ENCODE measurements around the gene NPY.

Gene NPY

DNA sequence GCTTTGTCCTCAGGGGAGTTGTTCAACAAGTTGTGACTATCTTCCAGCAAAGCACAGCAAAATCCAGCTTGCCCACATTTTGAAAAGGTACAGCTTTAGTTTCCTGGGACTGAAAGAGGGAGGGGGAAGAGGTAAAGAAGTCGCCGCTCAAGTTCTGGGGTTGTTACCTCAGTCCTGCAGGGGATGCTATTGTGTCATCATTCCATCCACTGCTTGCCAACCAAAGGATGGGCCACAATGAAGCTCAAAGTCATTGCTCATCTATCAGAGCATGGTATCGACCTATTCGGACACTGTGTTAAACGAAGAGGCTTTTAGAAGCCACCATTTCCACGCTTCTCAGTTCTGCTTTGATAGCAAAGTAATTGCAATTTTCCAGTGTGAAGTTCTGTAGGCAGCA is 34.3 kb downstream of the NPY start:
- DNase-seq = no peak

GRCh38 chr7:24319209-24319608 is 35.2 kb downstream of the NPY start:
- DNase-seq = no peak

DNA sequence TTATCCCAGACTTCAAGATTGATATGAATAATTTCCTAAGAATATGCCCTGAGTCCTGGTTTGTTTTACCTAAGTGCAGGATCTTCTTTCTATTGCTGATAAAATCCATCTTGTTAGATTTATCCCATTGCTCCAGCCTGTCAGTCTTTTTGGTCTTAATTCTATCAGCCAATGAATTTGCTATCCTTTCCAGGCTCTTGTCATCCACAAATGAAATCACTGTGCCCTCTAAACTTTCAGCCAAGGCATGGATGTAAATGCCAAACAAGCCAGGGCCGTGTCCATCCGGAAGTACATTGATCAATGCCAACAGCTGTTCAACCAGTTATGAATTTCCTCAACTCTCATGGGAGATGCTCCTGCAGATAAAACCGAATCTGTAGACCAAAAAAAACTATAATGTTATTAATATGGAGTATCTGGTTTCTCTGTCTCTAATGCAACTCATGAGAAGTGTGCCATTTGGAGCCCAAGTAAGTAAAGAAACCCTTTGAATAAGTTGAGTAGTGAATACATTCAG is 40.0 kb downstream of the NPY start:
- DNase-seq = no peak

- DNase-seq = no peak
Measured at GRCh38 chr7:24325708-24326107, 41.7 kb downstream of the NPY start.

GRCh38 chr7:24328050-24328449 is 44.1 kb downstream of the NPY start:
- DNase-seq = no peak

GRCh38 chr7:24328894-24329293 is 44.9 kb downstream of the NPY start:
- no peak for DNase-seq

- DNase-seq = no peak
Measured at GRCh38 chr7:24334012-24334411, 50.0 kb downstream of the NPY start.

- DNase-seq = no peak
Measured at GRCh38 chr7:24334627-24335026, 50.6 kb downstream of the NPY start.

GRCh38 chr7:24336461-24336860 is 52.5 kb downstream of the NPY start:
- DNase-seq = no peak

DNA sequence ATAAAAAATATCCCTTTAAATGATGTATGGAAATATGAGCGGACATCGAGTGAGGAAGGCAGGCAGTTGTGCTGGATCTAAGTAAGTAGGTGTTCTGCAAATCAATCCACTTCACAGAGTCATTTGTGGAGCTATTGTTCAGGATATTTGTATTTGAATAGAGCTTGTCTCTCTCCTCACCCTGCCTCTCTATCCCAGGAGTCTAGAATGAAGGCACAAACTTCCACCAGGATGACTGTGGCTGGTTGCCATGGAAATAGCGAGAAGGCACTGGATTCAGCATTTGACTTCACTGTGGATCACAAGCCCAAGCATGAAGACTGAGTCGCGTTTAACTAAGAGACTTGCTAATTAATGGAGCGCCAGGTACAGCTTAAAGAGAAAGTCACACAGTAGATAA is 53.2 kb downstream of the NPY start:
- no peak for DNase-seq

GRCh38 chr7:24339575-24339974 is 55.6 kb downstream of the NPY start:
- DNase-seq = no peak

- DNase-seq = no peak
Measured at GRCh38 chr7:24340727-24341126, 56.7 kb downstream of the NPY start.
